ENCODE data around the gene CCDC3. TPM values are rescaled to one million over a fixed set of nuclear protein-coding genes. Genes with fewer than 3 reads are reported as not detected.

The CCDC3 gene
- total and polyA plus RNA-seq, 2 of the 4 experiments (the other 2 are of a cell fraction) = 0.29 to 0.36 TPM

DNA sequence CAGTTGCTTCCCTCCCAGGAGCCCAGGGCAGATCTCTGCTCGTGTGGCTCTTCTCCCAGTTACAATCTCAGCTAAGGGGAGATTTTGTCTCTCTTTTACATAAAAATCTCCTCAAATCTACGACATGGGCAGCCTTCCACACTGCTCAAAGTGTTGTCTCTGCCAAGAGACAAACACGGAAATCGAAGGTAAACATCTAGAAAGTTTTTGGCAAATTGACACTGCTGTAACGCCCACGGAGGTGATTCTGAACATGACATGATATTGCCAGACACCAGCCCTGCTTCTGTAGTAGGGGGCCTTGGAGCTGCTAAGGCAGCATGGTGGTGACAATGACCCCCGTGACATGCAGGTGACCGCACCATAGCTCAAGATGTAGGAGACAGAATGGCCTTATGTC, 128.3 kb downstream of the CCDC3 start:
- BruUV-seq (replicated peaks) = no TSS peak
- Histone ChIP-seq H3K14ac (replicated peaks; ENCODE audit: low read depth, low read length) (no peak overlapping the region), H3K4me1 (ENCODE audit: control insufficient read depth, insufficient read depth, low read length) (peaks cover 2% of the 10 kb centered on the region; the same call in 1 of the 2 replicates), H3K27ac (ENCODE audit: insufficient read depth, low read length) (no peak overlapping the region), H3K56ac (ENCODE audit: extremely low read depth, insufficient read depth, low read length) (no peak overlapping the region), H3K4ac (ENCODE audit: low read depth, low read length) (no peak overlapping the region), H2BK5ac (ENCODE audit: low read depth, low read length, poor library complexity, severe bottlenecking) (no peak overlapping the region), H4K20me1 (ENCODE audit: insufficient read depth, low read length) (no peaks in the 10 kb centered on the region), H4K8ac (ENCODE audit: low read depth in 2 of 2, low read length in 2 of 2) (no peak overlapping the region), H3K9me1 (ENCODE audit: insufficient read depth, low read length) (no peaks in the 10 kb centered on the region), H3K9ac (ENCODE audit: low read depth, low read length) (no peak overlapping the region), H3K79me1 (ENCODE audit: low read depth in 1 of 2, low read length in 2 of 2) (no peaks in the 10 kb centered on the region), H3K4me3 (ENCODE audit: insufficient read depth, low read depth, low read length) (no peak overlapping the region), H3K18ac (ENCODE audit: low read depth, low read length) (no peak overlapping the region), H2AFZ (replicated peaks; ENCODE audit: low read length, poor library complexity) (no peak overlapping the region), H4K5ac (ENCODE audit: low read depth, low read length) (no peak overlapping the region), H2BK120ac (ENCODE audit: low read depth, low read length) (no peak overlapping the region), H2BK15ac (ENCODE audit: low read depth, low read length) (no peak overlapping the region), H2BK20ac (ENCODE audit: low read depth, low read length) (no peak overlapping the region), H4K91ac (ENCODE audit: insufficient read depth, low read depth, low read length) (no peak overlapping the region), H3K9me3 (ENCODE audit: control insufficient read depth, insufficient read depth, low read length) (0 out of 2 replicates have a peak, but pooled peaks cover 2% of the 10 kb centered on the region), H3K4me2 (ENCODE audit: low read depth, low read length) (no peak overlapping the region), H2AK5ac (ENCODE audit: low read depth, low read length) (no peak overlapping the region), H2AK9ac (replicated peaks; ENCODE audit: low read depth, low read length, poor library complexity) (no peak overlapping the region), H3K27me3 (ENCODE audit: control insufficient read depth, insufficient read depth, low read length) (peaks cover 36% of the 10 kb centered on the region), H3K36me3 (ENCODE audit: control insufficient read depth, insufficient read depth, low read length) (no peaks in the 10 kb centered on the region), H3K23ac (ENCODE audit: low read depth, low read length) (no peak overlapping the region)
- in situ Hi-C loops (cut with MboI; ENCODE audit: low sequenced_read_pairs) = no loop called here
- ChIA-PET CTCF (no interaction called here), POLR2A (ENCODE audit: unreplicated experiment) (no interaction called here)
- WGBS, 2 experiments (ENCODE audit: extremely low coverage in 2 of 2, insufficient read length in 1 of 2) = 0% methylated on average over 4 of the region's 8 CpGs; no CpG with 5 or more reads in 1 of the 2 experiments
- dilution Hi-C loops (cut with HindIII; ENCODE audit: low sequenced_read_pairs, unreplicated experiment) = no loop called here
- intact Hi-C loops (cut with micrococcal nuclease) = no loop called here
- DNase-seq (no peak), ATAC-seq (ENCODE audit: low read depth) (no peak)
- TF ChIP-seq, protein P1, sequence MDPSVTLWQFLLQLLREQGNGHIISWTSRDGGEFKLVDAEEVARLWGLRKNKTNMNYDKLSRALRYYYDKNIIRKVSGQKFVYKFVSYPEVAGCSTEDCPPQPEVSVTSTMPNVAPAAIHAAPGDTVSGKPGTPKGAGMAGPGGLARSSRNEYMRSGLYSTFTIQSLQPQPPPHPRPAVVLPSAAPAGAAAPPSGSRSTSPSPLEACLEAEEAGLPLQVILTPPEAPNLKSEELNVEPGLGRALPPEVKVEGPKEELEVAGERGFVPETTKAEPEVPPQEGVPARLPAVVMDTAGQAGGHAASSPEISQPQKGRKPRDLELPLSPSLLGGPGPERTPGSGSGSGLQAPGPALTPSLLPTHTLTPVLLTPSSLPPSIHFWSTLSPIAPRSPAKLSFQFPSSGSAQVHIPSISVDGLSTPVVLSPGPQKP (IDR thresholded peaks at IDR 0.05; ENCODE audit: borderline replicate concordance, low read depth, low read length) = no peak
- TF ChIP-seq RAD21 (IDR thresholded peaks at IDR 0.05; ENCODE audit: low read length) = no peak
- no peak for TF ChIP-seq BHLHE40 (IDR thresholded peaks at IDR 0.05; ENCODE audit: low read depth, low read length)
- TF ChIP-seq MXI1 (IDR thresholded peaks at IDR 0.05; ENCODE audit: borderline replicate concordance, low read depth, low read length) = no peak
- no peak for TF ChIP-seq NFE2L2 (IDR thresholded peaks at IDR 0.05; ENCODE audit: low read depth, low read length)
- TF ChIP-seq CTCF (conservative IDR thresholded peaks at IDR 0.05; ENCODE audit: low read depth, low read length) = no peak
- TF ChIP-seq, protein P2, sequence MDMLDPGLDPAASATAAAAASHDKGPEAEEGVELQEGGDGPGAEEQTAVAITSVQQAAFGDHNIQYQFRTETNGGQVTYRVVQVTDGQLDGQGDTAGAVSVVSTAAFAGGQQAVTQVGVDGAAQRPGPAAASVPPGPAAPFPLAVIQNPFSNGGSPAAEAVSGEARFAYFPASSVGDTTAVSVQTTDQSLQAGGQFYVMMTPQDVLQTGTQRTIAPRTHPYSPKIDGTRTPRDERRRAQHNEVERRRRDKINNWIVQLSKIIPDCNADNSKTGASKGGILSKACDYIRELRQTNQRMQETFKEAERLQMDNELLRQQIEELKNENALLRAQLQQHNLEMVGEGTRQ (IDR thresholded peaks at IDR 0.05; ENCODE audit: low read depth, low read length) = no peak
